SK-N-SH (cell line): ENCODE data around the gene ACP3. TPM values are rescaled to one million over a fixed set of nuclear protein-coding genes. Genes with fewer than 3 reads are reported as not detected.

Experiments used
- CTCF ChIA-PET: fragments of 300-600, 350-600 bp; formaldehyde crosslinking; extraction: SDS; loops from one replicate; lab custom pipeline; 2021; lab: Yijun Ruan, JAX
- POLR2A ChIA-PET: fragments of 350-600 bp; sonication (Branson Sonifier 250); formaldehyde crosslinking; extraction: SDS; loops from one replicate; lab custom pipeline; 2020; ENCODE audit warnings: antibody characterized with exemption, inconsistent platforms; lab: Yijun Ruan, JAX
- DNase-seq: peaks from one replicate; pipeline ENCODE4 v3.0.0; 2012
- H2AFZ ChIP-seq: fragments of 200-600 bp; sonication (generic); 2 replicates; pipeline ENCODE4 v1.8.1; 2016; ENCODE audit warnings: antibody characterized with exemption, mild to moderate bottlenecking, low read depth
- H3F3A ChIP-seq: fragments of 200-600 bp; sonication (generic); replicated peaks from 2 replicates; pipeline ENCODE3; 2016; ENCODE audit warnings: antibody characterized with exemption, mild to moderate bottlenecking; ENCODE audit not compliant: insufficient read depth
- H3K27ac ChIP-seq, 2 experiments: fragments of 200-500 bp in 1 of 2; fragments of 200-600 bp in 1 of 2; sonication (Bioruptor generic) in 1 of 2; sonication (generic), shearing (Covaris generic) in 1 of 2; 2 replicates each; pipeline versions ENCODE4 v1.5.1 to v1.6.1; 2014 to 2016; ENCODE audit warnings: low read depth in 2 of 2, inconsistent platforms in 1 of 2, low read length in 1 of 2, mild to moderate bottlenecking in 1 of 2, mixed read lengths in 1 of 2
- H3K27me3 ChIP-seq: fragments of 200-600 bp; sonication (generic), shearing (Covaris generic); 2 replicates; pipeline ENCODE4 v1.6.1; 2016; ENCODE audit warnings: mixed run types; ENCODE audit not compliant: insufficient read depth
- H3K36me3 ChIP-seq, 2 experiments: fragments of 200-500 bp in 1 of 2; fragments of 200-600 bp in 1 of 2; sonication (Bioruptor generic) in 1 of 2; sonication (generic) in 1 of 2; replicated peaks in 1 of 2; 2 replicates each; pipeline versions ENCODE3 to v1.5.1; 2014 to 2016; ENCODE audit warnings: low read length in 1 of 2, mild to moderate bottlenecking in 1 of 2; ENCODE audit not compliant: insufficient read depth in 2 of 2, control insufficient read depth in 1 of 2
- H3K4me1 ChIP-seq, 2 experiments: fragments of 200-500 bp in 1 of 2; fragments of 200-600 bp in 1 of 2; sonication (Bioruptor generic) in 1 of 2; sonication (generic), shearing (Covaris generic) in 1 of 2; 2 replicates each; pipeline versions ENCODE4 v1.5.1 to v1.6.1; 2014 to 2016; ENCODE audit warnings: low read depth in 1 of 2, low read length in 1 of 2, mixed run types in 1 of 2; ENCODE audit not compliant: insufficient read depth in 2 of 2, control insufficient read depth in 1 of 2
- H3K4me2 ChIP-seq: fragments of 200-600 bp; sonication (generic), shearing (Covaris generic); 2 replicates; pipeline ENCODE4 v1.6.1; 2017; ENCODE audit warnings: mixed run types
- H3K4me3 ChIP-seq, 2 experiments: fragments of 200-500 bp in 1 of 2; fragments of 200-600 bp in 1 of 2; sonication (Bioruptor generic) in 1 of 2; sonication (generic), shearing (Covaris generic) in 1 of 2; 2 replicates each; pipeline versions ENCODE4 v1.5.1 to v1.8.1; 2014 to 2016; ENCODE audit warnings: low read depth in 2 of 2, inconsistent platforms in 1 of 2, low read length in 1 of 2, mild to moderate bottlenecking in 1 of 2, mixed read lengths in 1 of 2, moderate library complexity in 1 of 2
- H3K79me2 ChIP-seq: fragments of 200-600 bp; sonication (generic); 2 replicates; pipeline ENCODE4 v1.8.1; 2017; ENCODE audit warnings: mild to moderate bottlenecking; ENCODE audit not compliant: insufficient read depth
- H3K9ac ChIP-seq: fragments of 200-600 bp; sonication (generic); 2 replicates; pipeline ENCODE4 v1.6.1; 2017; ENCODE audit warnings: mixed run types
- H3K9me2 ChIP-seq: fragments of 200-600 bp; sonication (generic); 2 replicates; pipeline ENCODE4 v1.6.1; 2017; ENCODE audit warnings: mixed run types
- H3K9me3 ChIP-seq: fragments of 200-600 bp; sonication (generic); 2 replicates; pipeline ENCODE4 v1.6.1; 2017; ENCODE audit warnings: mixed run types, mild to moderate bottlenecking, moderate library complexity
- H4K20me1 ChIP-seq: fragments of 200-600 bp; sonication (generic); 2 replicates; pipeline ENCODE4 v1.6.1; 2017; ENCODE audit warnings: mild to moderate bottlenecking, mixed run types; ENCODE audit not compliant: insufficient read depth
- CHD2 ChIP-seq: fragments of 150-350 bp; IDR thresholded peaks from 2 replicates; pipeline ENCODE4 v1.6.1; 2018; ENCODE audit warnings: low read length; ENCODE audit not compliant: partially characterized antibody
- ELF1 ChIP-seq: IDR thresholded peaks from 2 replicates; pipeline ENCODE4 v1.4.0; 2012
- EP300 ChIP-seq, 2 experiments: IDR thresholded peaks; 2 replicates each; pipeline versions ENCODE4 v1.4.0 to v1.6.1; 2012; ENCODE audit warnings: borderline replicate concordance in 1 of 2, low read depth in 1 of 2, low read length in 1 of 2
- EZH2phosphoT487 ChIP-seq: fragments of 200-600 bp; sonication (generic); IDR thresholded peaks from 2 replicates; pipeline ENCODE4 v1.6.1; 2017; ENCODE audit warnings: low read depth, mixed run types, mild to moderate bottlenecking, antibody characterized with exemption, moderate library complexity, borderline replicate concordance
- FOSL2 ChIP-seq: IDR thresholded peaks from 2 replicates; pipeline ENCODE4 v1.4.0; 2012; ENCODE audit warnings: low read depth, mild to moderate bottlenecking, moderate library complexity, borderline replicate concordance
- GABPA ChIP-seq: IDR thresholded peaks from 2 replicates; pipeline ENCODE4 v1.4.0; 2012; ENCODE audit warnings: low read depth, mild to moderate bottlenecking
- IRF3 ChIP-seq: fragments of 150-350 bp; IDR thresholded peaks from 2 replicates; pipeline ENCODE4 v1.6.1; 2016; ENCODE audit warnings: mild to moderate bottlenecking, low read depth, low read length
- MAX ChIP-seq: IDR thresholded peaks from 2 replicates; pipeline ENCODE4 v1.4.0; 2012; ENCODE audit warnings: low read depth
- NFIC ChIP-seq: IDR thresholded peaks from 2 replicates; pipeline ENCODE4 v1.4.0; 2012; ENCODE audit warnings: borderline replicate concordance
- NRF1 ChIP-seq: IDR thresholded peaks from 2 replicates; pipeline ENCODE4 v1.6.1; 2012; ENCODE audit warnings: low read depth, mild to moderate bottlenecking, low read length
- PBX3 ChIP-seq: IDR thresholded peaks from 2 replicates; pipeline ENCODE4; 2012
- POLR2AphosphoS5 ChIP-seq: IDR thresholded peaks from 2 replicates; pipeline ENCODE4 v1.6.1; 2012; ENCODE audit warnings: low read depth, low read length
- RAD21 ChIP-seq: IDR thresholded peaks from 2 replicates; pipeline ENCODE4 v1.6.1; 2012; ENCODE audit warnings: mild to moderate bottlenecking, low read length
- RCOR1 ChIP-seq: fragments of 150-350 bp; IDR thresholded peaks from 2 replicates; pipeline ENCODE4 v1.6.1; 2017; ENCODE audit warnings: antibody characterized with exemption, low read length
- RXRA ChIP-seq: IDR thresholded peaks from 2 replicates; pipeline ENCODE4 v1.4.0; 2012; ENCODE audit warnings: low read depth, mild to moderate bottlenecking, borderline replicate concordance
- USF1 ChIP-seq: IDR thresholded peaks from 2 replicates; pipeline ENCODE4 v1.4.0; 2012; ENCODE audit warnings: low read depth, borderline replicate concordance
- YY1 ChIP-seq: IDR thresholded peaks from 2 replicates; pipeline ENCODE4 v1.4.0; 2012; ENCODE audit warnings: low read depth, mild to moderate bottlenecking
- ZBTB33 ChIP-seq: IDR thresholded peaks from 2 replicates; pipeline ENCODE4 v1.4.0; 2012; ENCODE audit warnings: low read depth, borderline replicate concordance
- WGBS: methylation state at CpG from one replicate; pipeline ENCODE4 v1.1.6; 2017; ENCODE audit warnings: low lambda C conversion rate; 5-methylcytosine and 5-hydroxymethylcytosine counted together
- polyA plus RNA-seq, 3 experiments: library from polyadenylated mRNA; depleted of rRNA; stranded (reverse); fragments of >200 nt; gene quantifications; 2 replicates each; pipeline ENCODE4 v1.2.3, GENCODE V29; 2012

The ACP3 gene
- polyA plus RNA-seq, 1 of the 3 experiments (the other 2 are of a cell fraction) = 0.30 TPM

GRCh38 chr3:132318451-132318850 lies 1.2 kb downstream of the ACP3 start:
- POLR2A ChIA-PET = no interaction called here
- no peak for DNase-seq
- H3K4me2 ChIP-seq = no peak overlapping the region
- H3K9ac ChIP-seq = no peak overlapping the region
- TF ChIP-seq EP300 (IDR thresholded peaks at IDR 0.05; ENCODE audit: borderline replicate concordance in 1 of 2, low read depth in 1 of 2, low read length in 1 of 2) (no peak), IRF3 (no peak), POLR2AphosphoS5 (no peak), RXRA (no peak), FOSL2 (no peak), USF1 (no peak), CHD2 (no peak), RCOR1 (no peak), MAX (no peak), YY1 (no peak), ZBTB33 (no peak), RAD21 (no peak), PBX3 (no peak), EZH2phosphoT487 (no peak), GABPA (no peak), NFIC (no peak), NRF1 (no peak), ELF1 (no peak)
- H3K9me2 ChIP-seq = no peaks in the 10 kb centered on the region
- CTCF ChIA-PET = interaction anchor here (0.8 to 3.7 kb wide), 5 partner anchors 10 to 62 kb away, joined by 3 to 26 read pairs (median 4); no protein-coding TSS in a partner anchor
- H3K4me3 ChIP-seq = no peak overlapping the region
- 62% methylated on average over 1 of the region's 1 CpG for WGBS
- no peaks in the 10 kb centered on the region for H3K9me3 ChIP-seq
- H3K27me3 ChIP-seq = no peaks in the 10 kb centered on the region; the same call in 1 of the 2 replicates
- H3K36me3 ChIP-seq = no peaks in the 10 kb centered on the region
- H3K27ac ChIP-seq = no peak overlapping the region
- peaks cover 3 to 4% of the 10 kb centered on the region in 2 experiments; a peak in 3 of 4 replicates for H3K4me1 ChIP-seq
- H3F3A ChIP-seq = no peaks in the 10 kb centered on the region
- H3K79me2 ChIP-seq = no peaks in the 10 kb centered on the region
- H2AFZ ChIP-seq = no peak overlapping the region
- H4K20me1 ChIP-seq = no peaks in the 10 kb centered on the region
